ENCODE data around the gene CEP250.

Gene CEP250

DNA sequence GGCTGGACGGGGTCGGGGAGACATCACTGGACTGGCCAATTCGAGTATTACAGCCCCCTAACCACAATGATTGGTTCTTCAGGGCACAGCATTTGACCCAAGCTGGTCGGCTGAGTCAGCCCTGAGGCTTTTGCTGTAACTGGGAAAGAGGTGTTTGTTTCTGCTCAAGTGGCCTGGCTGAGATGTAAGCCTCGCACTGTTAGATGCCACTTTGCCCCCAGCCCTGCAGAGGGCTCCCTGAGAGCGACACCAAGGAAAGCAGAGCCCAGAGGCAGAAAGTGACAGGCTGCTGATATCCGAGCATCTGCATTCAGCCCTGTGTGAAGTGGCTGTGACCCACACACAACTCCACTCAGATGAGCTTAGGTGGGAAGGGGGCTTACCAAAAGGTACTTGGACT, 105.9 kb downstream of the CEP250 start:
- DNase-seq (ENCODE audit: low read depth), result no peak

DNA sequence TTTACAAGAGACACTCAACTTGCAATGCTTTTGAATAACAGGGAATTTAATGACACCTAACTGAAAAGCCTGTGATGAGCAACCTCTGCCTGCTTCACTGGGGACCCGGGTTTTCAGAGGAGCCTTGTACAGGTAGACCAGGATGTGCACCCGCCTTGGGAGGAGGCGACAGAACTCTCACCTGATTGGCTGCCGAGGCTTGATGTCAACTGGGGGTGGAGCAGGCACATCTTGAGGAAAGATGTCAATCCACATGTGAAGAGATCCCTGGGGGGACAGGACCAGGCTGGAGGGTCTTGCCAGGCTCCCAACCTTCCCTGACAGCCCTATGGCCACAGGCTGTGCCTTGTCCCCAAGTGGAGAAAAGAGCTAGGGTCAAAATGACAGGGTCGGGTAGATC, 106.3 kb downstream of the CEP250 start:
- no peak for DNase-seq (ENCODE audit: low read depth)

DNA sequence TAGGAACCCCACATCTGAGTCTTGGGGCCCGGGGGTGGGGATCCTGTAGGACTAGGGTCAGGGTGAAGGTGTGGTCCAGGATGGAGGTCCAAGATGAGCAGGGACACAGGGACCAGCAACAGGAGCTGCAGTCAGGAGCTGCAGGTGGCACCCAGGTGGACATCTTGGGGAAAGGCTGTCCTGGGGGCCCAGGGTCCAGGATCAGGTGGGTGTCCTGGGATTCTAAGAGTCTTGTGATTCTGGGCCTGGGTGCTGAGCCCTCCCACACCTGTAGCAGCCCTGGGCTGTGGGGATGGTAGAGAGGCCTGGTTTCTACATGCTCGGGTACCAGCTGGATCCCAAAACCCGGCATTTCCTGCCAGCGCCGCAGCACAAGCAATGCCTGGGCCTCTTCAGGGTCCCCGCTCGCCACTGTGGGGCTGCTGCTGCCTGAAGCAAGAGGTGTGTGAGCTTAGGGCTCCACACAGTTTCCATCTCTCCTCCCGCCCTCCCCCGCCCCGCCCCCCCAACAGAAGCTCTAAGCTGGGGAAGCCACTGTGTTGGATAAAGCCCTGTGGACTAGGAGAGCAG, 107.2 kb downstream of the CEP250 start:
- DNase-seq (ENCODE audit: low read depth), result no peak

GRCh38 chr20:35563834-35564233, 108.4 kb downstream of the CEP250 start:
- DNase-seq (ENCODE audit: low read depth), result no peak

GRCh38 chr20:35564905-35565304, 109.5 kb downstream of the CEP250 start:
- DNase-seq (ENCODE audit: low read depth), result no peak

GRCh38 chr20:35568645-35569044, 113.2 kb downstream of the CEP250 start:
- DNase-seq (ENCODE audit: low read depth), result no peak
